HG03565 (cell line): ENCODE measurements around the gene SIPA1.
"Not testable (repeated sequence)": the region's sequence is repeated elsewhere in the genome, so short reads cannot be mapped to it uniquely, and the experiment has no call there.

Experiments used
- ATAC-seq: cut with Tn5 transposase; IDR thresholded peaks from one replicate; pipeline ENCODE4 v1.9.1; 2021; ENCODE audit warnings: mild to moderate bottlenecking, moderate library complexity; ENCODE audit not compliant: unreplicated experiment

The SIPA1 gene

DNA sequence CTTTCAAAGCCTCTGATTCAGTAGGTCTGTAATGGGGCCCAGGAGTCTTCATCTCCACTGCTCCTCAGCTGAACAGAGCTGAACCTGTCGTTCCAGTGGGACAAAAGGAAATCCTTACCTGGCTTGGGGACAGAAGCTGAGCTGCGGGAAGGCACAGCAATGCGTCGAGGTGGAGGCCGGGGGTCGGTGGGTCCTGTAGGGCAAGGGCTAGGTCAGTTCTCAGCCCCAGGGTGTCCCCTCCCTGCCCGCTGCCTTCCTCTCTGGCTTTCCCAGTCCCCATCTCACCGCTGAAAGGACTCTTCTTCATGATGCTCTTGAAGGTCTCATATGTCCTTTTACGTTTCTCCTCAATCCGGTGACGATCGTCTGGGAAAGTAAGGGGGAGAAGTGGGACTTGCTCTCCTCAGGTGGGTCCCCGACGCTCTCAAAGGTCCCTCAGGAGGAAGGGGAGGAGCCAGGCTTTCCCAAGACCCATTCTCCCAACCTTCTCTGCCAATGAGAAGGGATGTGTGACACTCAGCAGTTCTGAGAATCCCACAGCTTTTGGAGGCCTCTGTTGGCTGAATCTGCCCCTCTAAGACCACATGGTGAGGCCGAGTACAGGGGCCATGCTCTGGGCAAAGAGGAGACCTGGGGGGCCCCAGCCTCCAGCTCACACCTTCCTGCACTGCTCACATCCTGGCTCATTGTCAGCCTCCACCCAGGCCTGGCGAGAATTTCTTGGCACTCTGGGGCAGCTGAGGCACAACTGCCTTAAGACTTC is 17.9 kb downstream of the SIPA1 start:
- ATAC-seq: no peak

DNA sequence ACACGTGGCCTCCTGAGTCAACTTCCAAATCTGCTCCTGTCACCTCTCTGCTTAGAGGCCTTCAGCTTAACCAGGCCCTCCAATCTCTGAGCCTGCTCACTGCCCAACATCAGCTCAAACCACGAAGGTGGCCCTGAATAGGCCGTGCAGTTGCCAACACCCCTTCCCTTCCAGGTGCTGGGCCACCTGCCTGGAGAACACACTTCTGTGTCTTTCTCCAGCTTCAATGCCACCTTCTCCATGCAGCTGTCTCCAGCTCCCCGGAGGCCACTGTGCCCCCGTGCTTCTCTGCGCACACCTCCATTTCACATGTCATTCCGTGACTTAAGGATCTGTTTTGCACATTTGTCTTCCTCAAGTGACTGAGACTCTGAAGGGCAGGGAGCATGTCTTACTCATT is 19.5 kb downstream of the SIPA1 start:
- ATAC-seq: no peak

DNA sequence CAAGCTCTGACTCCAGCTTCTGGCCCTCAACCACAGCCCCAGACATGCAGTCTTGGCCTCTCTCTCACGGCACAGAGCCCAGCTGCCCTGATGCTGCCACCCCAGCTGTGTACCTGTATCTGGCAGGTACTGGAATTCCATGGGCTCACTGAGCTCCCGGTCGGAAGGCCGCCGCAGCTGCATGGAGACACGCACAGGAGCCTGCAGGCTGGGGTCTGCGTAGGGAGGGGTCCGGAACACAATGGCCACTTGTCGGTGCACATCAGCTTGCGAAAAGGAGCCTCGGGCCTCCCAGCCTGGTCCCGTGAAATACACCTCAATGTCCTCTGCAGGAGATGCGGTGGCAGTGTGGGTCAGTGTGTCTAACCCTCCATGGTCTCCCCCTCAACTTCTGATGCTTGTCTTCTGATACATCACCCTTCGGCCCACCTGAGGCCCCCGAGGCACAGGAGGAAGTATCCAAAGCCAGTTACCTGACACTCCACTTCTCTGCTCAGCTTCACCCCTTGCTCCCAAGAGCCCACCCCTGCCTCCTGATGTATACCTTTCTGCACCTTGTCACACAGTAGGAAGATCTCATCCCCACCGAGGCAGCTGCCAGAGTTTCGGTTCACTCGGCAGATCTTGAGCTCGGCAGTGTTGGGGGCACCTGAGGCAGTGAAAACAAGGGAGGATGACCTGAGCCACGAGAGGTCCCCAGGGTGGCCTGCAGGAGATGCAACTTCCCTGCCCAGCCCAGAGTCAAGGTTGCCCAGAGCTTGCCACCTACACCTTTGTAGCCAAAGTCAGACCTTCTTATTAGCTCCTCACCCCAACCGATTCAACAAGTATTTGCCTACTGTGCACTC is 20.5 kb downstream of the SIPA1 start:
- ATAC-seq: no peak

DNA sequence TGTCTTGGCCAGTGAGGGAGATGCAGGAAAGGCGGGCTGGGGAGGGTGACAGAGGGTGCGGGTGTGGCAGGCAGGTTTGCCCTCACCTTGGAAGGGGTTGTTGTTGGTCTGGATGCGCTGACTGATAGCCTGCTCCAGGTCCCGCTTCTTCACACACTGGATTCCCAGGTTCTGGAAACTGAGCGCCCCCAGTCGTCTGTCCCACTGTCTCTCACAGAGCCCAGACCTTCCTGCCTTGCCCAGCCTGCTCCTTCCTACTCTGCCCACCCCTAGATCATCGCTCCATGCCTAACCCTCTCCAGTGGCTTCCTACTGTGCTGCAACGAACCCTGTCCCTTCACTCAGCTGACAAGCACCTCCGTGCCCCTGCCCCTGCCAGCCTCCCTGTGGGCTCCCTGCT is 22.1 kb downstream of the SIPA1 start:
- ATAC-seq: no peak

DNA sequence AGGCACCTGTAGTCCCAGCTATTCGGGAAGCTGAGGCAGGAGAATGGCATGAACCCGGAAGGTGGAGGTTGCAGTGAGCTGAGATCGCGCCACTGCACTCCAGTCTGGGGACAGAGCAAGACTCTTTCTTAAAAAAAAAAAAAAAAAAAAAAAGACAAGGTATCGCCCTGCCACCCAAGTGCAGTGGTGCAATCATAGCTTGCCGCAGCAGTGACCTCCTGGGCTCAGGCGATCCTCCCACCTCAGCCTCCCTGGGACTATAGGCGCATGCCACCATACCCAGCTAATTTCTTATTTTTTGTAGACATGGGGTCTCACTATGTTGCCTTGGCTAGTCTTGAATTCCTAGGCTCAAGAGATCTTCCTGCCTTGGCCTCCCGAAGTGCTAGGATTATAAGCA is 23.0 kb downstream of the SIPA1 start:
- ATAC-seq: not testable (repeated sequence)

DNA sequence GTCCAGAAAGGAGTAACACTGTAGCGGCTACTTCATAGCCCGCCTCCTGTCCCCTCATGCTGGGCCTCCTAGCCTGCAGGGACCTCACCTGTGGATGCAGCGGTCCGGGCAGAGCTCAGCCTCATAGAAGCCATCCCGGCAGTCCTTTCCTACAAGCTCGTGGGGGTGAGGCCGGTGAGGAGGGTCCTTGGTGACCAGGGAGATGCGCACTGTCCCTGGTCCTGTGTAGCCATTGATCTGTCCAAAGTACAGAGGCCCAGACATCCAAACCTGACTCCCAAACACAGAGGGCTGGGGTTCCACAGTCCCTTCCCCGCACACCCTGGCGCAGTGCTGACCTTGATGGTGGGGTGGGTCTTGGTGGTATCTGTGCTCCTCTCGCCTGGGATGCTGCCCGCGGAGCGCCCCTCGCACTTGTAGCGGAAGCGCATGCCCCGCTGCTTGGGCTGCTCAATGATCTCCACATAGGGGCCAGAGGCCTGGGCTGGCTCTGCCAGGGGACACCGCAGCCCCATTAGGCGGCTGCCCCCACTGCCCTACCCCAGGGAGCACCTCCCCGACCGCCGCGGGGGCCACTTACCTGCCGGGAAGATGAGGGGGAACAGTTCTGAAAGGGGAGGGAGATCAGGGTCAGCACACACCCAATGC is 23.8 kb downstream of the SIPA1 start:
- ATAC-seq: no peak

DNA sequence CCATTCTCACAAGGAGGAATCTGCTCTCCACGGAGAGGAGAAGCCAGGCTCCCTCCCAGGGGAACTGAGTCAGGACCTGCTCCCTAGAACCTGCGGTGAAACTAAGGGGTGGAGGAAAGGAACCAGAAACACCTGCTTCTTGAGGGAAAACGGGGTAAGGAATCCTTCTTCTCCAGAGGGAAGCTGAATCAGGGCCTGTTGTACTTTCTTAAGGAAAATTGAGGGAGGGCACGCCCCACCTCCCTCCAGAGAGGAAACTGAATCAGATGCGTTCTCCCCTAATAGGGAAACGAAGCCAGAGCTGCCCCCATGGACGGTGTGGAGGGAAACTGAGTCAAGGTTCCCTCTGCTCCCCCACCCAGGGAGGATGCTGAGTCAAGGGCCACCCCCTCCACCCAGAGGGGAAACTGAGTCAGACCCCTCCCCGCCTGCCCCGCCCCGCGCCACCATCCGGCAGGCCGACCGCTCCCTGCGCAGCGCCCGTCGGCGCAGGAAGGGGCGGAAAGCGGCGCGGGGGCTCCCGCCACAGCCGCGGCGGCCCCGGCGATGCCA is 24.4 kb downstream of the SIPA1 start:
- ATAC-seq: no peak

DNA sequence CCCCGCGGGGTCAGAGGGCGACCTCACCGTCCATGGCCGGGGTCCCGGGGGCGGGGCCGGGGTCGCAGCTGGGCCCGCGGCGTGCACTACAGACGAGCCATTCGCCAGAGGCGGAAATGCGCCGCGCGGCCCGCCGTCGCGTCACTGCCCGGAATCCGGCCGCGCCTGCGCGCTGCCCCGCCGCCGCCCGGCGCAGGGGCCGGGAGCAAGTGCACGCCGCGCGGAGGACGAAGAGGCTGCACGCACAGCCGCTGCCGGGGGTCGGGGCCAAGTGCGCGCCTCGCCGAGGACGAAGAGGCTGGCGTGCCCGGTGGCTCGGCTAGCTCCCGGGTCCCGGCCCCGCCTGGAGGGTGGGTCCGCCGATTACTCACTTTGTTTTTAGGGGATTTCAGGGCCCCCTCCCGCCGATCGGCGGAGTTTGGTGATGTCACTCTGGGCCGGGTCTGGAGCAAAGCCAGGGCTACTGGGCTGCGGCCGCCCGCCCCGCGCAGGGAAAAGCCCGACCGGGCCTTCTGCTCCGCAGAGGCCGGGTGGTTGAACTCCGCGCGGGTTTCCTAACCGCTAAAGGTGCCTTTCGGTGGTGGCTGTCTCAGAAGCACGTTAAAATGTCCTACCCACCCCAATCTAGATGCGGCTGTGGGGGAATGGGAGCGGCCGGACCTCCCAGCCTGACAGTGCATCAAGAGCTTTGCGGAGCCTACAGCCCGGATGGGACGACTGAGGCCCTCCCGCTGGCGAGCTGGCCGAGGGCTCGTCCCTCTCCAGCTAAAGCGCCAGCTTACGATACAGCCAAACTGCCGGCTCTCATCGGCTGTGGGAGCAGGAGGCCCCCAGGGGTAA is 25.1 kb downstream of the SIPA1 start, which contains the start of gene RELA:
Gene RELA, minus strand, starts transcription at position 118 of the 840 bp plus-strand sequence. Its CDS starts 84 bp downstream, at position 34.
- ATAC-seq: peak; percentile 77

DNA sequence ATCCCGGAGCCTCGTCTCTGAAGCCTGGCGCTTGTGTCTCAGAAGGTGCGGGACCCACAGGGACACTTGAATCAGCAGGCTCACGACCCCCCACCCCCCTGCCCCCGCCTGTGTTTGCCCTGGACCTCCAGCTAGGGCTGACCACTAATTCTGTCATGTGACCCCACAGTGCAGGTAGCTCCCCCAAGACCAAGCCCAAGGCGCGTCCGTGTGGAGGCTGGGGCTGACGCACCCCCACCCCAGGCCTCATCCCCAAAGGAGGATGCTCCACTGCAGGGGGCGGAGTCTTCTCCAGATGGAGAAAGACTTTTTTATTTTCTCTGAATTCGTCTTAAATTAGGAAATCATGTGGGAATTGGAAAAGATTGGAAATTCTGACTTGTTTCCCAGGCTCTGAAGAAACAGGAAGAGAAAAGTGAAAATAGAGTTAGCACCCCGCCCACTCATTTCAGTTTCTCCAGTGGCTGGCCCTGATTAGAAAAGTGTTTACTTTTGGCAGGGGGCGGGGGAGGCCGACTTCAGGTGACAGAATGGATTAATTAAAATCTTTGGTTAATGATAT is 25.8 kb downstream of the SIPA1 start:
- ATAC-seq: peak; percentile 15

DNA sequence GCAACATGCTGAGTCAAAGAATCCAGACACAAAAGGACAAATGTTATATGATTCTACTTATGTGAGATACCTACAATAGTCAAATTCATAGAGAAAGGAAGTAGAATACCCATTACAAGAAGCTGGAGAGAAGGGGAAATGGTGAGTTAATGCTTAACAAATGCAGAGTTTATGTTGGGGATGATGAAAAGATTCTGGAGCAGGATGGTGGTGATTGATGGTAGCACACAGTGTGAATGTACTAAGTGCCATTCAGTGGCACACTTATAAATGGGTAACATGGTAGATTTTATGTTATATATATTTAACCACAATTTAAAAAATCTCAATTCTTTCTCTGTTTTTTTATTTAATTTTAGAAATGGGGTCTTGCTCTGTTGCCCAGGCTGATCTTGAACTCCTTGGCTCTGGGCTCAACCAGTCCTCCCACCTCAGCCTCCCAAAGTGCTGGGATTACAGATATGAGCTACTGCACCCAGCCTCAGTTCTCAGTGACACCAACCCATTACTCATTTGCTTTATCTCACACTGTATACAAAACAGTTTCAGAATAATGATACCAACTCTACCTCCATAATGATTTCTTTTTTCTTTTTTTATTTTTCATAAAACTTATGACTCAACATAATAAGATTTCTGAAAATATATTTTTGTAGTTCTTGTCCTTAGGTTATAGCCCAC is 34.4 kb downstream of the SIPA1 start:
- no peak for ATAC-seq

DNA sequence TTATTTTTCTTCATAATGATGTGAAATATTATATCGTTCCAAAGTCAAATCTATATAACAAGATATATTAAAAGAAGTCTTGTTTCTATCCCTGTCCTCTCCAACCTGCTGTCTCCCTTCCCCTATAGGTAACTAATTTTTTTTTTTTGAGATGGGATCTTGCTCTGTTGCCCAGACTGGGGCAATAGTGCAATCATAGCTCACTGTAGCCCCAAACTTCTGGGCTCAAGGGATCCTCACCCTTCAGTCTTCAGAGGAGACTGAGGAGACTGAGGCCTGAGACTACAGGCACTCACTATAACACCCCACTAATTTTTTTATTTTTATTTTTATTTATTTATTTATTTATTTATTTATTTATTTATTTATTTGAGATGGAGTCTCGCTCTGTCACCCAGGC is 35.1 kb downstream of the SIPA1 start:
- no peak for ATAC-seq

DNA sequence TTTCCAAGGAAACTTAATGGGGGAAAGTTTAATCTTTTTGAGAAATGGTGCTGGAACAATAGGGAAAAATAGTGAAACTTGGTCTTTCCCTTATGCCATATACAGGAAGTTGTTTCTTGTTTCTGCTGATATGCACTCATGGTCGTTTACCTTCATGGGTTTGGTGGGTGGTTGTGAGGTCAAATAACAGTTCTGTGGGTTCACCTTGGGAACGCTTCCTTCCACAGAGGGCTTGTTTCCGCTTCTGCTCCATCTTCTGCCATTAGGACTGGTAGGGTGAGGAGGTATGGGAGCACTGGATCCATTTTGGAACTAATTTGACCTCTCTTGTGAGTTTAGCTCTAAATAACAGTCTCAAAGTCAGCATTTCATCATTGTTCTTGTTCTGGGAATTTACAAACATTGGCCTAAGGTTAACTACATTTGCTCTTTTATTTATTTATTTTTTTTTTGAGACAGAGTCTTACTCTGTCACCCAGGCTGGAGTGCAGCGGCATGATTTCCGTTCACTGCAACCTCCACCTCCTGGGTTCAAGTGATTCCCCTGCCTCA is 42.4 kb downstream of the SIPA1 start:
- no peak for ATAC-seq

DNA sequence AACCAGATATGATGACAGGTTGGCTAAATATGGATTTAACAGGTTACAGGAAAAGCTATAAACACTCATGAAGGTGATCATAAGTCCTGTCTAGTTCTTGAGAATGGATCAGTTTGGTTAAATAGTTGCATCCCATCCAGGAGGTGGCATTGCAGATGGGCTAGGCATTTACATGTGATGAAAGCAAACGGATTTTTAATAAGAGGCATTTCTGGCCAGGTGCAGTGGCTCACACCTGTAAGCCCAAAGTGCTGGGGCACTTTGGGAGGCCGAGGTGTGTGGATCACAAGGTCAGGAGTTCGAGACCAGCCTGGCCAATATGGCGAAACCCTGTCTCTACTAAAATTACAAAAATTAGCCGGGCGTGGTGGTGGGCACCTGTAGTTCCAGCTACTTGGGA is 45.6 kb downstream of the SIPA1 start:
- ATAC-seq: not testable (repeated sequence)

DNA sequence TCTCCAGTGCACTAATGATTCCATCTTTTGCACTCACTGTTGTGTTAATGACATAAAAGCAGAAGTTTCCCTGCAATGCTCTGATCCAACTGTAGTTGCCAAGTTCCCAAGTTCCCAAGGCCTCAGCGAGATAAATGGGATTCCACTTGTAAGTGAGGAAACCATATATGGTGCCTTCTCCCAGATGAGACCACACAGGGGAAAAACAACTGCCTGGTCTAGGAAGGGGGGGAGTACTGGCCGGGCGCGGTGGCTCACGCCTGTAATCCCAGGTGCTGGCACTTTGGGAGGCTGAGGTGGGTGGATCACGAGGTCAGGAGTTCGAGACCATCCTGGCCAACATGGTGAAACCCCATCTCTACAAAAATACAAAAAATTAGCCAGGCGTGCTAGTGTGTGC is 48.1 kb downstream of the SIPA1 start:
- no peak for ATAC-seq

DNA sequence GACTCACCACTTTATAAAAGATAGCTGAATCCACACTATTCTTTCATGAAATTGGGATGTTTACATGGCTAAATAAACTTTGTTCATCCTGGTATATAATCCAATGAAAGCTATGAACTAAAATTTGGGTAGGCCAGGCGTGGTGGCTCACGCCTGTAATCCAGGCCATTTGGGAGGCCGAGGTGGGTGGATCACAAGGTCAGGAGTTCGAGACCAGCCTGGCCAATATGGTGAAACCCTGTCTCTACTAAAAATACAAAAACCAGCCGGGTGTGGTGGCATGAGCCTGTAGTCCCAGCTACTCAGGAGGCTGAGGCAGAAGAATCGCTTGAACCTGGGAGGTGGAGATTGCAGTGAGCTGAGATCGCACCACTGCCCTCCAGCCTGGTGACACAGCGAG is 53.9 kb downstream of the SIPA1 start:
- ATAC-seq: not testable (repeated sequence)

DNA sequence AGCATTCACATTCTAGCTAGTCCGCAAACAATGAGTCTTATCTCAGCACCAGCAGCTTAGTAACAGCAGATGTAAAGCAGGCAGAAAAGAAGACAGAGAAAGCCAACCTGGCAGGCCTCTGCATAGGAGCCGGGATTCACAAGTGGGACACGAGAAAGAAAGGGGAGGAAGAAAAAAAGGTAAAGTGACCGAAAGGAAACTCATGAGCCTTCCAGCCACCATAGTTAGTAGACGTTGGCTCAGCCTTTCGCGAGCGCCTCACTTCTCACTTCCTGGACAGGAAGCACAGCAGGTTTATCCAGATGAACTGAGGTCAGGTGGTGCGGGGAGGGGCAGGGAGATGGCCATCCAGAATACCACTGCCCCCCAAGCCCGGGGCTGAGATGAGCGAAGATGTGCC is 54.5 kb downstream of the SIPA1 start:
- no peak for ATAC-seq

DNA sequence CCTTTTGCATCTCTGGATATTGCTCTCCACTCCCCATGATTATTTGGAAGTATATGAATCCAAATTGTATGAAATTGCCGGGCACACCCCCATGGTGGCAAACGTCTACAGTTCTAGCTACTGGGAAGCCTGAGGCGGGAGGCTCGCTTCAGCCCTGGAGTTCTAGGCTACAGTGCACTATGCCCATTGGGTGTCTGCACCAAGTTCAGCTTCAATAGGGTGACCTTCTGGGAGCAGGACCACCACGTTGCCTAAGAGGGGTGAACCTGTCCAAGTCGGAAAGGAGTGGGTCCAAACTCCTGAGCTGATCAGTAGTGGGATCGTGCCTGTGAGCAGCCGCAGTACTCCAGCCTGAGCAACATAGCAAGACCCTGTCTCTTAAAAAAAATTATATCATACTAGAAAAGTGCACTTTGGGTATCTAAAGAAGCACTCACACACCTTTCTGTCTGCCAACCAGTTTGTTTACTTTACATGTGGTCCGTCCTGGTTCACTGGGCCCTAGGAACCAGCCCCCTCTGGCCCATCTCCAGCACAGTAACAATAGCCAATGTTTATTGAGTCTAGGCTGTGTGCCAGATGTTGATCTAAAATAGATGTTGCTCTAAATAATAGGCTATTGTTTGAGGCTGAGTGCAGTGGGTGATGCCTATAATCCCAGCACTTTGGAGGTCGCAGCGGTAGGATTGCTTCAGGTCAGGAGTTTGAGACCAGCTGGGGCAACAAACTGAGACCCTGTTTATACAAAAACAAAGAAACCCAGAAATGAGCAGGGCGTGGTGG is 57.7 kb downstream of the SIPA1 start:
- no peak for ATAC-seq

DNA sequence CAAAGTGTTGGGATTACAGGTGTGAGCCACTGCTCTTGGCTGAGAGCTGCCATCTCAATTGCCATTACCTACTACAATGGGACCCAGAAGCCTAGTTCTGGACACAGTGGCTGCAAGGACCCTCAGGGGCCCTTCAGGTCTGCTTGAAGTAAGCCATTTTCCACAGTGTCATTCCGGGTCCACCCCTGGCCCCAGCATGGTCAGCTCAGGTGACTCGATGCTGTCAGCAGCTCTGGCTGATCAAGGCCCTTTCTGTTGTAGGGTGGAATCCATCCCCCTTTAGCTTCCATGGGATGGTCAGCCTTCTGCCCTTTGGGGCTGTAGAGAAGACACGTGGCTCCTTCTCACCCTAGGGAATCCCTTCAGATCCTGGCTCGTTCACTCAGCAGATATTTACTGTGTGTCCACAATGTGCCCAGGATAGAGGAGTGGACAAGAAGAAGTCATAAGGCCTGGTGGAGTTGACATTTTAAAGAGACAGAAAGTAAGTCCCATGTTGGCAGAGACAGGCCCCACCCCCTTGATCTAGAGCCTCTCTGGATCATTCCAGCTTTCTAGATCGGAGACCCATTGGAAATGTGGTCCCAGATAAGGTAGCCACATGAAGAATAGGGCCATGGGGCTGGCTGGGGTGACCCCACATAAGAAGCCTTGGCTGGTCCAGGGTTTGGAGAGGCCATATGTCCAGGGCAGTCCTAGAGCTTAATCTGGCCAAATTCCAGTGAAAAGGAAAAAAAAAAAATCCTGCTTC is 59.1 kb downstream of the SIPA1 start:
- no peak for ATAC-seq
